ENCODE data around the gene BSG. TPM values are rescaled to one million over a fixed set of nuclear protein-coding genes. Genes with fewer than 3 reads are reported as not detected.
"Not testable (repeated sequence)": the region's sequence is repeated elsewhere in the genome, so short reads cannot be mapped to it uniquely, and the experiment has no call there.

BSG gene
- total RNA-seq, 6 donors from 2014 or later: 222 to 429 (median 387) TPM

DNA sequence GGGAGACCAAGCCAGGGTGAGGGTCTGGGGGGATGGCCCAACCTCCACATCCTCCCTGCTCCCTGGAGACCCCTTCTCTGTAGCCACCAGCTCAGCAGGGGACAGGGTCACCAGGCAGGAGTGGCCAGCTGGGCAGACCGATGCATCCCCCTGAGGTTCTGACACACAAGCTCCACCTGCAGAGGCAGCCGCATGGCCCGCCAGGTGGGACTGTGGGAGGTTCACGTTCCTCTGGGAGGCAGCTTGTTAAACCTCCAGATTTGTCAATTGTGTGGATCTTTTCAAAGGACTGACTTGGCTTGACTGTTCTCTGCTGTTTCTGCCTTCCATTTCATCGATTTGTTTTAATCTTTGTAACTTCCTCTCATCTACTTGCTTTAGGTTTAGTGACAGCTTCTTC, 52.9 kb downstream of the BSG start:
- Histone ChIP-seq H3K27me3 (no peaks in the 10 kb centered on the region), H3K4me3 (no peak overlapping the region), H3K4me1 (peaks cover 0 to 4% (median 0%) of the 10 kb centered on the region in 4 donors), H3K9me3 (no peaks in the 10 kb centered on the region), H3K27ac (no peak overlapping the region), H3K36me3 (peaks cover 0 to 82% (median 63%) of the 10 kb centered on the region in 4 donors)
- no peak for TF ChIP-seq POLR2AphosphoS5 (IDR thresholded peaks at IDR 0.05)
- TF ChIP-seq, protein P1, sequence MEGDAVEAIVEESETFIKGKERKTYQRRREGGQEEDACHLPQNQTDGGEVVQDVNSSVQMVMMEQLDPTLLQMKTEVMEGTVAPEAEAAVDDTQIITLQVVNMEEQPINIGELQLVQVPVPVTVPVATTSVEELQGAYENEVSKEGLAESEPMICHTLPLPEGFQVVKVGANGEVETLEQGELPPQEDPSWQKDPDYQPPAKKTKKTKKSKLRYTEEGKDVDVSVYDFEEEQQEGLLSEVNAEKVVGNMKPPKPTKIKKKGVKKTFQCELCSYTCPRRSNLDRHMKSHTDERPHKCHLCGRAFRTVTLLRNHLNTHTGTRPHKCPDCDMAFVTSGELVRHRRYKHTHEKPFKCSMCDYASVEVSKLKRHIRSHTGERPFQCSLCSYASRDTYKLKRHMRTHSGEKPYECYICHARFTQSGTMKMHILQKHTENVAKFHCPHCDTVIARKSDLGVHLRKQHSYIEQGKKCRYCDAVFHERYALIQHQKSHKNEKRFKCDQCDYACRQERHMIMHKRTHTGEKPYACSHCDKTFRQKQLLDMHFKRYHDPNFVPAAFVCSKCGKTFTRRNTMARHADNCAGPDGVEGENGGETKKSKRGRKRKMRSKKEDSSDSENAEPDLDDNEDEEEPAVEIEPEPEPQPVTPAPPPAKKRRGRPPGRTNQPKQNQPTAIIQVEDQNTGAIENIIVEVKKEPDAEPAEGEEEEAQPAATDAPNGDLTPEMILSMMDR (IDR thresholded peaks at IDR 0.05): no peak
- no peak for TF ChIP-seq EP300 (IDR thresholded peaks at IDR 0.05)
- TF ChIP-seq POLR2A (IDR thresholded peaks at IDR 0.05): no peak
- peak in 1 of 2 donors; percentile 42 for DNase-seq
- 92 to 94% methylated on average over 5 of the region's 5 CpGs for WGBS, 2 donors
- ATAC-seq (ENCODE audit: low FRiP score in 2 of 2): no peak

DNA sequence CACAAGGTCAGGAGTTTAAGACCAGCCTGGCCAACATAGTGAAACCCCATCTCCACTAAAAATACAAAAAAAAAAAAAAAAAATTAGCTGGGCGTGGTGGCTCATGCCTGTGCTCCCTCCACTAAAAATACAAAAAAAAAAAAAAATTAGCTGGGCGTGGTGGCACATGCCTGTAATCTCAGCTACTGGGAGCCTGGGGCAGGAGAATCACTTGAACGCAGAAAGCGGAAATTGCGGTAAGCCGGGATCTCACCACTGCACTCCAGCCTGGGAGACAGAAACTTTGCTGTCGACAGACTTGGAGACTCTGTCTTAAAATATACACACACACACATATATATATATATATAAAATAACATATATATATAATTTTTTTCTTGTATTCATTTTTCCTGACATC, 54.2 kb downstream of the BSG start:
- not testable (repeated sequence) for H3K27ac ChIP-seq; H3K4me3 ChIP-seq; H3K9me3 ChIP-seq; H3K27me3 ChIP-seq; DNase-seq; H3K4me1 ChIP-seq; ATAC-seq (ENCODE audit: low FRiP score in 2 of 2)
- H3K36me3 ChIP-seq: peaks cover 0 to 71% (median 59%) of the 10 kb centered on the region in 4 donors
- WGBS, 2 donors: 94 to 96% methylated on average over 7 of the region's 7 CpGs

DNA sequence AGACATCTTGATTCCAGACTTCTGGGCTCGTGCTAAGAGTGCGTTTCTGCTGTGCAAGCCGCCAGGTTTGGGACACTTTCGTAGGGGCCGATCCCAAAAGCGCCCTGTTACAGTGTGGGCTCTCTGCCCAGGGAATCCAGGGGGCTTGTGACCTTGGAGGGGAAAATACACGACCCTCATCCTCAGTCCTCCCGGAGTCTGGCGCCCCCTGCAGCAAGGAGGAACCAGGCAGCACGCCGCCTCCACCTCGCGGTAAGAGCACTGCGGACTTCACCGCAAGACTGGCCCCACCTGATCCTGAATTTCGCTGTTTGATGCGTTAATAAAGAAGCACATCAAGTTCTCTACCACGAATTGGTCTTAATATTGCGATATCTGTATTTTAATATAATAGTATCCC, 55.8 kb downstream of the BSG start:
- no peaks in the 10 kb centered on the region for H3K27me3 ChIP-seq
- no peak overlapping the region for H3K4me3 ChIP-seq
- TF ChIP-seq, protein P1 (IDR thresholded peaks at IDR 0.05): peak in 1 of 6 experiments; percentile 18
- TF ChIP-seq EP300 (IDR thresholded peaks at IDR 0.05): no peak
- ATAC-seq (ENCODE audit: low FRiP score in 2 of 2) (no peak), DNase-seq (no peak)
- peaks cover 0 to 55% (median 44%) of the 10 kb centered on the region in 4 donors for H3K36me3 ChIP-seq
- H3K9me3 ChIP-seq: no peaks in the 10 kb centered on the region
- 90% methylated on average over 18 to 19 of the region's 19 CpGs for WGBS, 2 donors
- peaks cover 11 to 19% (median 12%) of the 10 kb centered on the region in 4 donors for H3K4me1 ChIP-seq
- H3K27ac ChIP-seq: no peak overlapping the region

DNA sequence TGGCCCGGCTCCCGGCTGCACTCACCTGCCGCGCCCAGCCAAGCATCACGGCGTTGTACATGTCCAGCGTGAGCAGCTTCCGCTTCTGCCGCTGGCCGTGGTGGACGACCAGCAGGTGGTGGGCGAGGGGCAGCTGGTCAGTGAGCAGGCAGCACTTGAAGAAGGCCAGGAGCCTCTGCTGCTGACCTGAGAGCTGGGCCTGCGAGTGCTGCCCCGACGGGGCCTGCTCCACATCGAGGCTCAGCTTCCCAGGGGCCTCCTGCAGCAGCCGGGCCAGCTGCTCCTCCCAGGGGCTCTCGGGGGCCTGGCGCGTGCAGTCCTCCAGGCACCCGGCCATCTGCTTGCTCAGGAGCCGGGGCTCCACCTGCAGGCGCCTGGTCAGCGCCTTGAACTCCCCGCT, 57.1 kb downstream of the BSG start:
- not testable (repeated sequence) for H3K9me3 ChIP-seq; ATAC-seq (ENCODE audit: low FRiP score in 2 of 2); H3K27ac ChIP-seq; H3K4me3 ChIP-seq; H3K27me3 ChIP-seq
- WGBS, 2 donors: 84 to 94% methylated on average over 12 to 25 of the region's 25 CpGs
- Histone ChIP-seq H3K36me3 (peaks cover 0 to 42% (median 32%) of the 10 kb centered on the region in 4 donors), H3K4me1 (peaks cover 19 to 29% (median 20%) of the 10 kb centered on the region in 4 donors)
- DNase-seq: peak in 1 of 2 donors; percentile 79

DNA sequence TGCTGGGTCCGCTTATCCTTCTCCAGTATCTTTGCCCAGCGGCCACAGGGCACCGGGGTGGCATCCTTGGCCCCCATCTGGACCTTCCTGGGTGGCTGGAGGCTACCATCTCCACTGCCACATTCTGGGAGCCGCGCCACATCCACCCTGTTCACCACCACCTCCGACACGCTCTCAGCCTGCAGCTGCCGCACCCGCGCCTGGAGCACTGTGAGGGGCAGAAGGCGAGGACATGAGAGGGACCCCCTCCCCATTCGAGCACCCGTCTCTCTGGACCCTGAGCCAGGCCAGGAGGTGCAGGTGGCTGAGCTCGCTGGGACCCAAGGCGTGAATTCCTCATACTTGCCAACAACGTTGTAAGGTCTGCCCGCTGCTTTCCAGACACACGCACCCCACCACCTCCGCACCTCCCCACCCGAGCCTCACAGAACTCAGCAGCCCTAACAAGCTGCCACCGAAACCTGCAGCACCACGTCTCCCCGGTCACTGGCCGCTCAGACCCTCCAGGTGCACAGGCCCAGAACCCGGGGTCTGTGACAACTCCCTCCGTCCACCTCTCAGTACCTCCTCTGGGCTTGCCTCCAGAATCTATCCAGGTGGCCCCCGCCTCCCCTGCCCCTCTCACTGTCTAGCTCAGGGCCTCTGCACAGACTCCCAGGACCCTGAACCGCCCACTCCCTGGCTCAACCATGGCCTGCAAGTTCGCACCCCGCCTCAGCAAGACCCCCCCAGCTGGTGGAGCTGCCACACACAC, 57.7 kb downstream of the BSG start:
- 96% methylated on average over 24 to 30 of the region's 30 CpGs for WGBS, 2 donors
- no peak for ATAC-seq (ENCODE audit: low FRiP score in 2 of 2)
- DNase-seq: peak in 1 of 2 donors; percentile 73
- H3K4me3 ChIP-seq: no peak overlapping the region
- TF ChIP-seq POLR2A (IDR thresholded peaks at IDR 0.05): no peak
- no peak for TF ChIP-seq POLR2AphosphoS5 (IDR thresholded peaks at IDR 0.05)
- no peak for TF ChIP-seq EP300 (IDR thresholded peaks at IDR 0.05)
- TF ChIP-seq, protein P1 (IDR thresholded peaks at IDR 0.05): no peak
- H3K9me3 ChIP-seq: no peaks in the 10 kb centered on the region
- H3K4me1 ChIP-seq: peaks cover 22 to 31% (median 22%) of the 10 kb centered on the region in 4 donors
- H3K27me3 ChIP-seq: no peaks in the 10 kb centered on the region
- peaks cover 0 to 37% (median 27%) of the 10 kb centered on the region in 4 donors for H3K36me3 ChIP-seq
- H3K27ac ChIP-seq: no peak overlapping the region
